NT2/D1 (cell line): ENCODE measurements around the gene TBCCD1.

Experiments
- SUZ12 ChIP-seq: IDR thresholded peaks from 2 replicates; pipeline ENCODE4 v1.6.1; 2011; ENCODE audit not compliant: insufficient read length, insufficient read depth; ENCODE audit errors: extremely low read depth
- YY1 ChIP-seq: IDR thresholded peaks from 2 replicates; pipeline ENCODE4 v1.6.1; 2011; ENCODE audit not compliant: insufficient read length, insufficient read depth
- ZNF274 ChIP-seq: IDR thresholded peaks from 2 replicates; pipeline ENCODE4 v1.6.1; 2011; ENCODE audit warnings: mild to moderate bottlenecking, low read depth, low read length

GRCh38 chr3:186580785-186581184, 13.6 kb upstream of the TBCCD1 start:
- TF ChIP-seq SUZ12: no peak
- TF ChIP-seq ZNF274: no peak
- no peak for TF ChIP-seq YY1
